GM18502 (cell line): ENCODE data around the gene PLD6.
A peak's percentile ranks its signal among the peaks of the same experiment; 100 is the strongest.

Experiments
- ATAC-seq: cut with Tn5 transposase; IDR thresholded peaks from one replicate; pipeline ENCODE4 v1.9.1; 2021; ENCODE audit warnings: mild to moderate bottlenecking; ENCODE audit not compliant: unreplicated experiment, poor library complexity

PLD6 gene

DNA sequence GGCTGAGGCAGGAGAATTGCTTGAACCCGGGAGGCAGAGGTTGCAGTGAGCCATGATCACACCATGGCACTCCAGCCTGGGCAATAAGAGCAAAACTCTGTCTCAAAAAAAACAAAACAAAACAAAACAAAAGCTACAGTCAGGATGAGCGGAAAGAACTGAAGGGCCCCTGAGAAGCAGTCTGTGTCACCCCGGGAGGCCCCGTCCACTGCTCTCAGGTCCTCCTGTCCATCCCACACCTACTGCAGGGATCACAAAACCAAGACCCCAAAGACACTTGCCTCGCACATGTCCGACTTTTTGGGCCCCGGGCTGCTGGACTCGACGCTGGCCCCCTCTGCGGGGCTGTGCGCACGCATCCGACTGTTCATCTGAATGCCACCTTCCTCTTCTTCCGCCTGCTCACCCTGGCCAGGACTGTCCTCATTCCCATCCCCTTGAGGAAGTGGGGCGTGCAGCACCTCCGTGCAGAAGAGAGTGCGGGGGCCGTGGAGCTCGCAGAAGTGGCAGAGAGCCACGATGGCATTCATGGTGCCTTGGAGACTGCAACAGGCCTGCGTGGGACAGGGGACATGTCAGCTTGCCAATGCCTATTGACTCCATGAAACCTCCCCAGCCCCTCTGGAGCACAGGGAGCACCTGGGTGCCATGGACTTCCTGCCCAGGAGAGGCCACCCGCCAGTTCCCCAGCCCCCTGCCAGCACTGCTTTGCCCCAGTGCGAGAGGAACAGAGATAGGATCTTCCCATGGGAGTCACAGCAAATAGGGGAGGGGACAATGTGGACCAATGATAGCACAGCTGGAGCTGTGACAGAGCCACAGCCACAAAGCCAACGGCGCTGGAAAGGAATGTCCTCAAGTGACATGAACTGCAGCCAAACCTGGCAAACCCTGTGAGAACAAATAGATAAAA, 21.7 kb upstream of the PLD6 start:
- ATAC-seq, result no peak

DNA sequence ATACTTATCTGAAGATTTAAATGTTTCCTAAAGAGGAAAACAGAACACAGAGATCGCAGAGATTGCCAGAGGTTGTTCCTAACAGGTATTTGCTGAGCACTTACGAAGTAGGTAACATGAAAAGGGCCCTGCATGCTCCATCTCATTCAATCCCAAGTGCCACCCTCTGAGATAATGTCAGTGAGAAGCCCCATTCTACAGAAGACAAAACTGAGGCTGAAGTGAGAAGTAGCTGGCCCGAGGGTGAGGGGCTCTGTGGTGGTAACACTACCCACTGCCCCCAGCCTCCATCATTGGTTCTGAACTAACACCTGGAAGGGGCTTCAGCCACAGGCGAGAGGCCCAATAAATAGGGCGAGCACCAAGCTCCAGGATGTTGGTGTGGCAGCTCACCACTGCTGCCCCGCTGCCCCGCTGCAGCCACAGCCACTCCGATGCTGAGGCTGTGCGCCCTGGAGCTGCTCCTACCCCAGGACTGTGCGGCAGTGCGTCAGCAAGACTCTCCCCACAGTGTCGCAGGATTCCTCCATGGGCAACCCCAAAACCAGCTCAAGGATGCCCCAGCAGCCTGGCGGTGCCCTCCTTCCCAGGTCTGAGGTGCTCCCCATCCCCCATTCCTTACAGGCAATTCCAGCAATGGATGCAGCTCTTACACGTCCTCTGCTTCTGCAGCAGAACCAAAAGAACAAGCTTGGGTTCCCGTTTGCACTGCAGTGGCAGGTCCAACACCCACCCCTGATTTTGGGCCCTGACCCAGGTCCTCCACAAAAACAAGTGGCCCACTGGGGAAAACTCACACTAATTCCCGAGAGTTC, 20.5 kb upstream of the PLD6 start:
- no peak for ATAC-seq

DNA sequence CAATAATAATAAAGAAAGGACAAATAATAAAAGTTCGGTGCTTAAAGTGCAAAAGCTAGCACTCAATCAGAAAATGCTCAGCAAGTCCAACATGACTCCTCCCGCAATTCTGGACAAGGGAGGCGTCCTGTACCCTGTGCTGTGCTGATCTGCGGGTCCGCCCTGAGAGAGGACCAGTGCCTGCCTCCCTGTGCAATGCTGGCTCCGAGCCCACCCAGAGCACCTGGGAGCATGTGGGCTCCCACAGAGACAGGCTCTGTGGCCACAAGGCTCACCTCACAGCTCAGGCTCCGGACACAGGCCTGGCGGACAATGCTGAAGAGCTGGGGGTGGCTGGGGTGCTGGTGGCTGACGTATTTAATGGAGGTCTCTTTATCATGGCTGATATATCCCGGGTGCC, 19.8 kb upstream of the PLD6 start:
- no peak for ATAC-seq

DNA sequence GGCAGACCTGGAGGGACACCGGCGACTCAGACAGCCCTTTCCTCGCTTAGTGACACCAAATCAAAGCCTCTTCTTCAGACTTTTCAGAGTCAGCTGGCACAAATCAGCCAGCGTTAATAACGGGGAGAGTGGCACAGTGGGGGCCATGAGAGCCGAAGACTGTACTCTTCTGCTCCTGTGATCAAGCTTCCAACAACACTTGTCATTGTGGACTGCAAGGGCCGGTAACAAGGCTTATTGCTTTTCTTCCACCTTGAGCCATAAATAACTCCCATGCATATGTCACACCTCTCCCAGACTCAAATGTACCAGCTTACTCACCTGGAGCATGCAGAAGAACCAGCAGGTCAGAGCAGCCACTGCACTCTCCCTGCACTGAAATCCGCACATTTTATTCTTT, 18.0 kb upstream of the PLD6 start:
- no peak for ATAC-seq

DNA sequence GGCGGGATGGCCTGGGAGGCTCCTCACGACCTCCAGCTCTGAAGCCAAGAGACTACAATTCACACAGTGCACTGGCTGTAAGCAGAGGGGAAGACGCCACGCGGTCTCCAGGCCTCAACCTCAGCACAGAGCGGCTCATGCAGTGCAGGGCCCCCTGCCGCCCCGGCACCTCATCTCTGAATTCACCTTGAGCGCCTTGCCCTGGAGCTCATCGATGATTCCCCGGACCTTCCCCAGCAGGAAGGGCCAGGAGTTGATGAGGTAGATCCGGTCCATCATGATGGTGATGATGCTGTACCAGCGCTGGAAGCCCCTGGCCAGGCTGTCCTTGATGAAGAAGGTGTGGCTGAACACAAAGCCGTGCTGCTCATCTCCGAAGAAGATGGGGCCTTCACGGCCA, 17.6 kb upstream of the PLD6 start:
- ATAC-seq, result no peak

DNA sequence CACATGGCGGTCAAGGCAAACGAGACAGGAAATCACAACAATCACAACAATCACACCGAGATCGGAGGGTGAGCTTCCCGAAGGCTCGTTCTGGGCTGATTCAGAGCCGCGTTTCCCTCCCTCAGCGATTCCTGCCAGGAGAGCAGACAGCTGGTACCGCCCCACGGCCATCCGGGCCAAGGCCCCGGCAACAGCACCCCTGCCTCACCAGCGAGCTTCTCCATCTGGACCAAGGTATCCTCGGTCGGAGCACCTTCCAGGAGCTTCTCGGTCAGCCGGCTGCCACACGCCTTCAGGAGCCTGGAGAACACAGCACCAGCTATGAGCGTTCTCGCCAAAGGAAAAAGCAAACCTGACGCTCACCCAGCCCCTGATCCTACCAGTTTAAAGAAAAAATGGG, 15.2 kb upstream of the PLD6 start:
- ATAC-seq, result no peak

DNA sequence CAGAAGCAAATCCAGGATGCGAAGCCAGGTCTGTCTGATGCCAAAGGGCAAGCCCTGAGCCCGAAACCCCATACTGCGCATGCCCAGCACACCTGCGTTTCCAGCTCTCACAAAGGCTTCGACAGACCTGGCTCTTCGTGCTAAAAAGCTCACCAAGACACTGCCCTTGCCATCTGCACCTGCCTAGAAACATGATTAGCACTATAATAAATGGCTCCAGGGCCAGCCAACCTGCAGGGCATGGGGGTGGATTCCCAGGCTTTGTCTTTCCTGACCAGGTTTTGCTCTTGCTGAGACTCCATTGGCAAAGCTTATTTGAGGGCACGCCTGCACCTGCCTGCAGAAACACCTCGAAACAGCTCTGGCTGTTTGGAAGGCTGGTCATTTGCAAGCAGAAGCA, 14.4 kb upstream of the PLD6 start:
- ATAC-seq, result no peak

DNA sequence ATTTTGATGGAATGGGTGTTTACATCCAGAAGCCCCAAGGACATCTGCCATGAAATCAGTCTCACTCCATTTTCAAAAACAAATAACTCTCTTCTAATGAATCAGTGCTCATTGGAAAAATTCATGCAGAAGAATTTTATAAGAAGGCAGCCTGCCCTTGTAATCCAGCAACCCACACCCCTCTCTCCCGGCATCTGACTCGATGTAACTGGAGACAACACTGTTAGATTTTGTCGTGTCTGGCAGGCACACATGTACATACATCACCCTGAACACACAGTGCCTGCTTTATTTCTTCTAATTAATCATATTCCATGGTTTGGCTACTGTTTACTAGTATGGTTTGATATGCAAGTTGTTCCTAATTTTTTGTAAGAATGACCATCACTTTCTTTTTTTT, 11.9 kb upstream of the PLD6 start:
- no peak for ATAC-seq

DNA sequence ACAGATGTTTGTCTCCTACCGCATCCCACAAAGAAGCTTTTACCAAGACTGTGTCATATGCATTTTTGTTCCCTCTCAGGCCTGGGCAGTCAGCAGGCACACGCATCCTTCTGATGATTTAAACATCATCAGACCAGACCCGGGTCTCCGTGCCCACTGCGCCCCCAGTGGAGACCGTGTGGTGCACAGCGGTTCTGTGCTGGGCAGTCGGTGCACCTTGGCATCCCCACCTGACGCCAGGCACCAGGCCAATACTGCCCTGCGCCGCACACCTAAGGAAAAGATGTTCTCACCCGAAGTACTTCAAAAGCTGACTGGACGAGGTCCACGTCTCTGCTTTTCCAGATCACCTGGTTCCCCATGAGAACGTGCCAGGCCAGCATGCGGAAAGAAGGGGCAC, 10.6 kb upstream of the PLD6 start:
- ATAC-seq, result no peak

DNA sequence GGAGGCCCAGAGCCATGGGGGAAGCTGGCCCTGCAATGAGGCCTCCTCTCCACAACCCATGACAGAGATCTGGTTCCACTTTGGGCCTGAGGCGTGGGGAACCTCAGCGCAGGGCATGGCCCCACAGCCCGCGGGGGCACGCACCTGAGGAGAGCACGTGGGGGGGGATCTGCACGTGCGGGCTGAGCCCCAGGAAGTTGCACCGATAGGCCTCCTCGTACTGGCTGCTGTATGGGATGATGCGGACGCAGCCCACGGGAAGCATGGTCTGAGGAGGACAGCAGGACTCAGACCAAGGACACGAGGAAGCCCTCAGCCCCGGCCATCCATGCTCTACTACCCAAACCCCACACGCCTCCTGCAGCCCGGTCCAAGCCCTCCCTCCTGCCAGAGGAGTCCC, 10.1 kb upstream of the PLD6 start:
- no peak for ATAC-seq

DNA sequence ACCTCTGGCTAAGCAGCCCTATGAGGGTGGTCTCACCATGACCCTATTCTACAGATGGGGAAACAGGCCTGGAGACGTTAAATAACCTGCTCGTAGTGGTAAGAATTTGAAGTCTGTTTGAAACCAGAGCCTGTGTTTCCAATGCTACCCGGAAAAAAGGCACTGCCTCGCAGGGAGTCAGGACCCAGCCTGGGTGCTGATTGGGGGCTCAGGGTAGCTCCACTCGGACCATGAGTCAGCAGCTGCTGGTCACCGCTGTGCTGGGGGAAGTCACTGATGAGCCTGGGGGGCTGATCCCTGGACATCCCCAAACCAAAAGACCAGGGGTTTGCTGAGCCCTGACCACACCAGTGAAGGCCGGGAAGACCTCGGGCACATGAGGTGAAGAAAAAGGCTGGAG, 9.4 kb upstream of the PLD6 start:
- no peak for ATAC-seq

DNA sequence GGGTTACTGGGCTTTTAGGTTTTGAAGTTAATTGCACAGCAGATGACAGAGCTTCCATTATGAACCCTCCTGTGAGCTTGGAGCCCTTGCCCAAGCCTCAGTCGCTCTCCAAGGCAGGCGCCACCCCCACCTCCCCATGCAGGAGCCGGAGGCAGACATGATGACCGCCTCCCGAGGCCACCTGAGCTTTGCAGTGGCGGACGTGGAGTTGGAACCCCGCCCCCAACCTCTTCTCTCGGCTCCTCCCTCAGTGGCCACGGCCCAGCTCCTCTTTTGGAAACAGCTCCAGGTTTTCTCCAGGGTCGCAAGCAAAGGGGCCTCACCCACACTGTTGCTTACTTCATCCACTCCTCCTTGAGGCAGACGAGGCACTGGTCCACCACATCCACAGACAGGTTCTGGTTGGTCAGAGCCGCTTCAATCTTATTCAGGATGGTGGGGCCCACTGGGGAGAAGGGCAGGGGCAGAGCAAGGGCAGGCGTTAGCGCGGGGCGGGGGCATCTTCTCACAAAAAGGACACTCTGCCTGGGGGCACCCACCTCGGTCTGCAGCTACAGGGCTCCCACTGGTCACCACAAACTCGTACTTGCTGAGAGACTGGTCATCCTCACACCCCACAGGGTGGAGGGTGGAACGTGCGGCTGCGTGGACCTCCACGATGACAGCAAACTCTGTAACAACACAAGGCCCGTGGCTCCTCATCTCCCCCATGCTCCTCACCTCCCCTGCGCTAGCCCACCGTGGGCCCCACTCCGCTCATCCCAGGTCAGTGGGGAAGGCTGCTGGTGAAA, 8.7 kb upstream of the PLD6 start:
- no peak for ATAC-seq

DNA sequence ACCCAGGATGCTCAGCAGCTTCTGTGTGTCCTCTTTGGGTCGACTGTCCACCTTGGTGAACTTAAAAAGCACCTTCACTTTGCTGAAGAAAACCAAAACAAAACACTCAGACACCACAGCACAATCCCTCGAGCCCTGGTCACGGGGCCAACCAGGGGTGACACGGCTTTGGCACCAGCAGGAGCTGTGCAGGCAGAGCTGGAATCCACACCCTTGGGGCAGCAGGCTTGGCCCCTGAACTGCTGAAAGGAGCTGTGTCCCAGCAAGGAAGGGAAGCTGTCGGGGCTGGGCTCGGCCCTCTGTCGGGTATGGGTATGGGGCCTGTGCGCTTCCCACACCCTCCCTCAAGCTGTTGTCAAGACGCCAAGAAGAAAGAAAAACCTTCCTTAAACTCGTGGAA, 7.6 kb upstream of the PLD6 start:
- no peak for ATAC-seq

DNA sequence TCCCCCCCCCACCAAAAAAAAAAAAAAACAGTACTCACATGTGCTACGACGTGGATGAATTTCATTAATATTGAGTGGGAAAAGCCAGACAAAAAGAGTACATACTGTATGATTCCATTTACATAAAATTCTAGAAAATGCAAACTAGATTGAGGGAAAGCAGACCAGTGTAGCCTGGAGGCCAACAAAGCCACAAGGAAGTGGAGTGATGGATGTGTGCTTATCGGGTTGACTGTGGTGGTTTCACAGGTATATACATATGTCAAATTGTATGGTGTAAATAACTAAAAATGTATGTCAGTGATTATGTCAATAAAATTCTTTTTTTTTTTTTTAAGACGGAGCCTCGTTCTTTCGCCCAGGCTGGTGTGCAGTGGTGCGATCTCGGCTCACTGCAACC, 1.9 kb upstream of the PLD6 start:
- no peak for ATAC-seq

DNA sequence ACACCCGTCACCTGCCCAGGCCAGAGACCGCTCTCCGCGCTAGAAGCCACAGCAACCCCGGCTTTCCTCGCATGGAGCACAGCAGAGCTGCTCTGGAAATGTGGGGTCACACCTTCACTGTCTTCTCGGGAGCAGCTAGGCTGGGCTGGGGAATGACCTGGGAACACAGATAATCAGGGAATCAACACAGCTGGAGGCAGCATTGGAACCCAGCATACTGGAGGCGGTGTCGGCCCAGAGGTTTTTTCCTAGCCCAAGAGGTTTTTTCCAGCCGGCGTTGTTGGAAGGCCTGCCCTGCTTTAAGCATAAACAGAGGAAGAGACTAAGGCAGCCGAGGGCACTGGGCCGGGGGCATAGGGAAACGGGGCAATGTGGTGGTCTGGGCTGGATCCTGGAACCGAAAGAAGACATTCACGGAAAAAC, 791 bp upstream of the PLD6 start:
- ATAC-seq, result no peak

DNA sequence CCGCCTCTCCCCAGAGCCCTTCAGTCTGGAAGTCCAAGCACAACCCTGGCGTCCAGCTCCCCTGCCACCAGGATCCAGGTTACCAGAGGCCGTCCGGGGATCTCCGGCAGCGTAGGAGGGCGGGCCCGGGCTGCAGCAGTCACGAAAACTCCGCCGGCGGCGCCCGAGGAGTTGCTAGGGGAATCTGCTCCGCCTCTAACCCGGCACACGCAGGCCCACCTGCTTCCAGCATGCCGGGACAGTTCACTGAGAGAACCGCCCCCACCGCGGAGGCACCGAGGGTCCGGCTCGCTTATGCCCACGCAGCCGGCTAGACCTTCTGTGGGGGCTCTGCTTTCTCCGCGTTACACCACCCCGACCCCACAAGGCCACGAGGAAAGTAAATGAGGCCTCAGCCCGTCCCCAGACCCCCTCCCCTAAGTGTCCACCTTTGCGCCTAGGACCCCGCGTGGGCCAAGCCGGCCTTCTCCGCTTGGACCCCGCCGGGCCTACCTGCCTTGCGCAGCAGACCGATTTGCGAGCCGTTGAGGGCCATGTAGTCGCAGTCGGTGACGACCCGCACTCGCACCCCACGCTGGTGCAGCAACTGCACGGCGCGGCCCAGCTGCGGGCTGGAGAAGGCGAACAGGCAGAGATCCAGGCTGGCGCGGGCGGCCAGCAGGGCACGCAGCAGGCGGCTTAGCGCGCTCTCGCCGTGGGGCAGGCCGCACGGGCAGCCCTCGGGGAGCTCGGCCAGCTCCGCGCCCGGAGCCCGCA, 587 bp downstream of the PLD6 start:
- peak; percentile 47 for ATAC-seq

DNA sequence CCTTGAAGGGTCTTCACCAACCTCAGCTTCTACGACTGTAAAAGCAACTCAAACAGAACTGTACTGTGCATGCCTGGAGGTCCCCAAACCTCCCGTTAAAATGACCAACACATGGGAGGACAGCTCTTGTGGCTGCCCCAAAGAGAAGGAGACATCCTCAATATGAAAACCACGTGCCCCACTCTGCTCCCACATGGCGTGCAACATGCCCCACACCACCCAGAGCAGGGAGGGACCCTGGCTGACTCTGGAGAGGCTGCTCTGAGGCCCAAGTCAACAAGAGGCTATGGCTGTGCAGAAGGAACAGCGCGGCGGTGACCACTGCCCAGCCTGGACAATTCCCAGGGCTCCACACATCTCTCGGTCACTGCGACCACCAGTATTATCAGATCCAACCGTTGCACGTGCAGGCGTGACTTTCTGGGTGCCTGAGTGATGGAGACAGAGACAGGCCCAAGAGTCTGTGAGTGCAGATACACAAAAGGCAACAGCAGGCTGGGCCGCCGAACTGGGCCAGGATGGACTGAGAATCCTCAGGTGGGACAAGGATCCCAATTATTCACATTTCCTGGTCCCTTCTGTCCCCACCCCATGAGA, 1.4 kb downstream of the PLD6 start:
- ATAC-seq, result no peak

DNA sequence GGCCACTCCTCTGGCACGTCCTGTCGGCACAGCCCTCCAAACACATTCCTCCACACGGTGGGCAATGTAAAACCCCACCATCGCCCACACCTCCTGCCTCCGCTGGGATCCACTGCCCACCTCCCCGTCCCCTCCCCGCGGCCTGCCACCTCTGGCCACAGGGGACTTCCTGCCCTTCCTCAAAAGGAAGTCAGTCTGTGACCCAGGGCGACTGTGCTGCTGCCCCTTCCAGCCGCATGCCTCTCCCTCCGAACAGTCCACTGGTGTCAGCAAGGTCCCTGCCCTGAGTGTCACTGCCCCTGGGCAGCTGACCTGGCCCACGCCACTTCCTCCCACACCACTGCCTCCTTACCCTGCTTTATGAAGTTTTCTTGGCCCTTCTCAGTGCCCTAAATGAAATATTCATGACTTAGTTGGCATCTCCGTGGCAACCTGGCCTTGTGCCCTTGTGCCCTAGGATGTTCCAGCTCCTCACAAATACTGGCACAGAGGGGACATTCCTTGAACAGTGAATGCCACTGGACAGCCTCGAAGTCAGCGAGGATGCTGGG, 2.0 kb downstream of the PLD6 start:
- ATAC-seq, result no peak

DNA sequence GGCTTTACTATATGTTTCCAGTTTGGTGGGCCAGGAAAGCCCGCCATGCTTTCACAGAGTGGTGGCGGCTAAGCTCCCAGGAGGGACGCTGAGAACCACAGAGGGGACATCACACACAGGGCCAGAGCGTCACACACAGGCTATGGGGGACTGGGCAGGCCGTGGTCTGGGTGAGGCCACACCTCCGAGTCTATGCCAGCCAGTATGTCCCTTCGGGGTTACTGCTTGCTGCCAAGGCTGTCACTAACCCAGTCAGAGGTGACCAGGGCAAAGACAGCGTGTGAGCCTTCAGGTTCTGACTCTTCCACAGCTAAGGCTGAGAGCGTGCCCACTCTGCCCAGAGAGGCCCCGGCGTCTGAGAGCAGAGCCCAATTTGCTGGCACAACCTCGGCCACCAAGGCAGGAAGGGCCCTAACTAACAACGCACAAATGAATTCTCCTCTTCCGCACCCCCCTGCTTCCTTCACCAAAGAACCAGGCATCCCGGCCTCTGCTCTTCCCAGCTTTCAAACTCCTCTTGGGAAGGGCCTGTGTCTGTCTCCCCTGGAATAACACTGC, 2.9 kb downstream of the PLD6 start:
- ATAC-seq, result no peak
